Gastrocnemius medialis (tissue), 4 donors: ENCODE data around the gene MX2.

Source experiments
- POLR2A ChIP-seq, 2 donors: fragments of 450-650 bp; IDR thresholded peaks; one replicate each; pipeline ENCODE4 v1.6.1; 2017; ENCODE audit warnings: antibody characterized with exemption in 2 of 2, mild to moderate bottlenecking in 2 of 2, moderate library complexity in 2 of 2
- TF ChIP-seq, protein P1 (sequence below), 5 experiments: fragments of 450-650 bp in 3 of 5; fragments of 200-600 bp in 2 of 5; sonication (generic) in 2 of 5; IDR thresholded peaks in 4 of 5; conservative IDR thresholded peaks in 1 of 5; 1 replicate in 4 of 5; 2 replicates in 1 of 5; pipeline ENCODE4 v1.5.1; 2016 to 2019; ENCODE audit warnings: antibody characterized with exemption in 5 of 5, mild to moderate bottlenecking in 3 of 5, moderate library complexity in 3 of 5

DNA sequence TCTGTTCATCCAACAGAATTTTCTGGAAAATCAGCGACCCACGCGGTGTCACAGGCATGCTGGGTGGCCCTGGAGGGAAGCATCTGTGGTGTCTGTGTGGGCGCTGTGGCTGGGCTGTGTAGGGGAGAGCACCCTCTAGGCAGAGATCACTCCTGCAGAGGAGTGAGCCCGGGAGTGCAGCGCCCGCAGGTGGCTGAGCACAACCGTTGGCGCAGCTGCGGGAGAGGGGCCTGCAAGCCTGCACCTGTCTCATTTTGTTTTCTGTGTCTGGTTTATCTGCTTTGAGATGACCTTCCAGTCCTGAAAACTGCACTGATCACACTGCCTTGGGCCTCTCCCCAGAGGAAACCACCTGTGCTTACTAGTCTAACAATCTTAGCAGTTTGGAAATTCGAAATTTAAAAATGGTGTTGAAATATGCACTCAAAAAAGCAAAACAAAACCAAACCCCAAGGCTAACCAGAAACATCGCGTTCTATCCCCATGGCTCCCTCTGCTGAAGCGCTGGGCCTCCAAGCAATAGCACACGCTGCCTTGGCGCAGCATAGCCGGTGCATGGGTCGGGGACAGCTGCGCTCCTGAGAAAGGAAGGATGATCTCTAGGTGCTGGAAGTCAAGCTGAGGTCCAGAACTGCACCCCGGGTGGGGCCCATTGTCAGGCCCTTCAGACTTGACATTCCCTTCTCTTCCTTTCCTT, 40.5 kb upstream of the MX2 start:
- TF ChIP-seq, protein P1, sequence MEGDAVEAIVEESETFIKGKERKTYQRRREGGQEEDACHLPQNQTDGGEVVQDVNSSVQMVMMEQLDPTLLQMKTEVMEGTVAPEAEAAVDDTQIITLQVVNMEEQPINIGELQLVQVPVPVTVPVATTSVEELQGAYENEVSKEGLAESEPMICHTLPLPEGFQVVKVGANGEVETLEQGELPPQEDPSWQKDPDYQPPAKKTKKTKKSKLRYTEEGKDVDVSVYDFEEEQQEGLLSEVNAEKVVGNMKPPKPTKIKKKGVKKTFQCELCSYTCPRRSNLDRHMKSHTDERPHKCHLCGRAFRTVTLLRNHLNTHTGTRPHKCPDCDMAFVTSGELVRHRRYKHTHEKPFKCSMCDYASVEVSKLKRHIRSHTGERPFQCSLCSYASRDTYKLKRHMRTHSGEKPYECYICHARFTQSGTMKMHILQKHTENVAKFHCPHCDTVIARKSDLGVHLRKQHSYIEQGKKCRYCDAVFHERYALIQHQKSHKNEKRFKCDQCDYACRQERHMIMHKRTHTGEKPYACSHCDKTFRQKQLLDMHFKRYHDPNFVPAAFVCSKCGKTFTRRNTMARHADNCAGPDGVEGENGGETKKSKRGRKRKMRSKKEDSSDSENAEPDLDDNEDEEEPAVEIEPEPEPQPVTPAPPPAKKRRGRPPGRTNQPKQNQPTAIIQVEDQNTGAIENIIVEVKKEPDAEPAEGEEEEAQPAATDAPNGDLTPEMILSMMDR (IDR thresholded peaks at IDR 0.05 in 4 of 5, conservative IDR thresholded peaks at IDR 0.05 in 1 of 5) = no peak
- no peak for TF ChIP-seq POLR2A (IDR thresholded peaks at IDR 0.05)
